Right lobe of liver (tissue), 6 donors: ENCODE measurements around the gene KCNQ2. TPM values are rescaled to one million over a fixed set of nuclear protein-coding genes. Genes with fewer than 3 reads are reported as not detected.

ENCODE experiments used
- ATAC-seq, 4 donors: fragments of 200-7000 bp; cut with Tn5 transposase; one replicate each; pipeline ENCODE4 v1.9.1; 2020; ENCODE audit warnings: mild to moderate bottlenecking in 4 of 4, moderate library complexity in 4 of 4
- DNase-seq, 3 donors: peaks; one replicate each; pipeline ENCODE4 v3.0.0-alpha.2; 2020
- H3K27ac ChIP-seq, 3 donors: fragments of 200-600 bp; one replicate each; pipeline ENCODE4 v1.8.0; 2022
- H3K27me3 ChIP-seq, 2 donors: fragments of 200-600 bp; one replicate each; pipeline ENCODE4 v1.8.0; 2022
- H3K36me3 ChIP-seq, 4 donors: fragments of 200-600 bp; sonication (generic) in 1 of 4; one replicate each; pipeline versions ENCODE4 v1.5.1 to v1.8.0; 2017 to 2022; ENCODE audit warnings: control low read depth in 1 of 4
- H3K4me1 ChIP-seq, 4 donors: fragments of 200-600 bp; sonication (generic) in 1 of 4; one replicate each; pipeline versions ENCODE4 v1.5.1 to v1.8.0; 2017 to 2022; ENCODE audit warnings: control low read depth in 1 of 4
- H3K4me3 ChIP-seq, 3 donors: fragments of 200-600 bp; one replicate each; pipeline ENCODE4 v1.8.0; 2022
- H3K9me3 ChIP-seq, 4 donors: fragments of 200-600 bp; sonication (generic) in 1 of 4; one replicate each; pipeline versions ENCODE4 v1.5.1 to v1.8.0; 2017 to 2022; ENCODE audit warnings: control low read depth in 1 of 4
- CTCF ChIP-seq, 4 donors: fragments of 200-600 bp in 3 of 4; fragments of 450-650 bp in 1 of 4; IDR thresholded peaks; one replicate each; pipeline versions ENCODE4 v1.5.1 to v1.8.0; 2016 to 2022; ENCODE audit warnings: antibody characterized with exemption in 4 of 4, mild to moderate bottlenecking in 2 of 4
- POLR2A ChIP-seq: fragments of 450-650 bp; IDR thresholded peaks from one replicate; pipeline ENCODE4 v1.6.1; 2017; ENCODE audit warnings: antibody characterized with exemption, mild to moderate bottlenecking
- WGBS: methylation state at CpG from one replicate; pipeline ENCODE4 v1.1.6; 2018; ENCODE audit warnings: low coverage, low lambda C conversion rate; ENCODE audit not compliant: insufficient coverage; ENCODE audit errors: missing lambda C conversion rate; 5-methylcytosine and 5-hydroxymethylcytosine counted together
- intact Hi-C, 2 donors: fragments of 100-400 bp; cut with DNase I; formaldehyde crosslinking; loops; one replicate each; pipeline versions ENCODE4 v1.11.2 to v1.14.1; 2022
- total RNA-seq, 6 experiments: library from RNA; depleted of rRNA in 2 of 6; stranded (reverse); fragments of >200 nt in 2 of 6; fragmentation: NEBNext Ultra II Directional in 3 of 6; extraction: Animal tissue kit (Norgen Biotek cat#: 25700) in 3 of 6; gene quantifications; one replicate each; pipeline versions ENCODE4 v1.1.0 to v1.2.4, GENCODE V29; 2016 to 2023
- donor health status: DM: no; HTN: yes; CAD: no.
- donor health status: DM: no; HTN: no; CAD: no.
- donor health status: DM: no; HTN: no; CAD: no.
- donor health status: DM: no; HTN: yes; CAD: no.
- donor health status: DM: no; HTN: yes; CAD: no.

KCNQ2 gene
- total RNA-seq, 6 experiments from 2014 or later, result not detected

GRCh38 chr20:63387917-63388316, 84.5 kb downstream of the KCNQ2 start:
- Histone ChIP-seq H3K4me1 (no peaks in the 10 kb centered on the region), H3K4me3 (no peak overlapping the region), H3K36me3 (no peaks in the 10 kb centered on the region), H3K27me3 (no peaks in the 10 kb centered on the region), H3K27ac (no peak overlapping the region), H3K9me3 (no peaks in the 10 kb centered on the region)
- DNase-seq (no peak), ATAC-seq (no peak)
- no peak for TF ChIP-seq CTCF (IDR thresholded peaks at IDR 0.05)
- TF ChIP-seq POLR2A, result no peak
- intact Hi-C loops, result no loop called here
- WGBS, result 71% methylated on average over 15 of the region's 18 CpGs

DNA sequence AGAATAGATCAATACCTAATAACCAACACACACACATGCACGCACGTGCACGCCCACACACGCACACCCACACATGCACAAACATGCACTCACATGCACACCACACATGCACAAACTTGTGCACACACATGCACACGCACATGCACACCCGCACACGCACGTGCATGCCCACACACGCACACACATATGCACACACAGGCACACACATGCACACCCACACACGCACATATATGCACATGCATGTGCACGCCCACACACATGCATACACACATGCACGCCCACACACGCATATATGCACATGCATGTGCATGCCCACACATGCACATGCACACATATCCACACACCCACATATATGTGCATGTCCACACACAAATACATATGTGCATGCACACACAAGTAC, 85.1 kb downstream of the KCNQ2 start:
- WGBS, result 83% methylated on average over 12 of the region's 13 CpGs
- intact Hi-C loops, result no loop called here
- DNase-seq (no peak), ATAC-seq (no peak)
- Histone ChIP-seq H3K4me3 (no peak overlapping the region), H3K27ac (no peak overlapping the region), H3K9me3 (no peaks in the 10 kb centered on the region), H3K4me1 (no peaks in the 10 kb centered on the region), H3K36me3 (no peaks in the 10 kb centered on the region), H3K27me3 (no peaks in the 10 kb centered on the region)
- no peak for TF ChIP-seq POLR2A
- TF ChIP-seq CTCF (IDR thresholded peaks at IDR 0.05), result no peak

GRCh38 chr20:63386491-63386890, 86.0 kb downstream of the KCNQ2 start:
- no peak overlapping the region for H3K27ac ChIP-seq
- DNase-seq (no peak), ATAC-seq (no peak)
- TF ChIP-seq CTCF (IDR thresholded peaks at IDR 0.05), result no peak
- TF ChIP-seq POLR2A, result no peak
- WGBS, result 80% methylated on average over 18 of the region's 18 CpGs
- no peaks in the 10 kb centered on the region for H3K27me3 ChIP-seq
- H3K4me3 ChIP-seq, result no peak overlapping the region
- no peaks in the 10 kb centered on the region for H3K4me1 ChIP-seq
- H3K36me3 ChIP-seq, result no peaks in the 10 kb centered on the region
- intact Hi-C loops, result no loop called here
- no peaks in the 10 kb centered on the region for H3K9me3 ChIP-seq

- no peaks in the 10 kb centered on the region for H3K27me3 ChIP-seq
- no peaks in the 10 kb centered on the region for H3K4me1 ChIP-seq
- H3K36me3 ChIP-seq, result no peaks in the 10 kb centered on the region
- H3K4me3 ChIP-seq, result no peak overlapping the region
- intact Hi-C loops, result no loop called here
- no peaks in the 10 kb centered on the region for H3K9me3 ChIP-seq
- 67% methylated on average over 4 of the region's 6 CpGs for WGBS
- ATAC-seq (no peak), DNase-seq (no peak)
- TF ChIP-seq CTCF (IDR thresholded peaks at IDR 0.05) (no peak), POLR2A (no peak)
- H3K27ac ChIP-seq, result no peak overlapping the region
These were observed 86.6 kb downstream of the KCNQ2 start for GRCh38 chr20:63385819-63386218.

GRCh38 chr20:63384336-63384735, 88.1 kb downstream of the KCNQ2 start:
- Histone ChIP-seq H3K36me3 (no peaks in the 10 kb centered on the region), H3K27ac (no peak overlapping the region), H3K9me3 (no peaks in the 10 kb centered on the region), H3K4me3 (no peak overlapping the region), H3K4me1 (no peaks in the 10 kb centered on the region), H3K27me3 (no peaks in the 10 kb centered on the region)
- intact Hi-C loops, result loop anchor here (5.0 kb wide), 2 partner anchors 72 to 77 kb away; no protein-coding TSS in a partner anchor
- TF ChIP-seq CTCF (IDR thresholded peaks at IDR 0.05) (no peak), POLR2A (no peak)
- ATAC-seq (no peak), DNase-seq (no peak)
- 44% methylated on average over 5 of the region's 18 CpGs for WGBS
